WTC11 (cell line): ENCODE measurements around the gene ETNK2. TPM values are rescaled to one million over a fixed set of nuclear protein-coding genes. Genes with fewer than 3 reads are reported as not detected.

Source experiments
- ATAC-seq: fragments of 200-7000 bp; cut with Tn5 transposase; 2 replicates; pipeline ENCODE4 v1.10.0; 2021; ENCODE audit warnings: mild to moderate bottlenecking, moderate library complexity
- CTCF ChIA-PET: fragments of 300-600 bp; sonication (Branson Sonifier 250); formaldehyde crosslinking; loops from one replicate; lab custom pipeline; 2021; ENCODE audit warnings: antibody characterized with exemption; lab: Charles Lee
- POLR2A ChIA-PET: fragments of 350-600 bp; sonication (Branson Sonifier 250); formaldehyde crosslinking; loops from one replicate; lab custom pipeline; 2021; ENCODE audit warnings: antibody characterized with exemption; lab: Charles Lee
- DNase-seq: peaks from one replicate; pipeline ENCODE4 v3.0.0; 2021; ENCODE audit warnings: low spot score
- H3K27ac Mint-ChIP-seq: 2 replicates; pipeline ENCODE4 v1.8.0; 2021; ENCODE audit warnings: mixed read lengths
- H3K27me3 Mint-ChIP-seq: 2 replicates; pipeline ENCODE4 v1.8.0; 2021; ENCODE audit warnings: low read depth, mild to moderate bottlenecking, moderate library complexity, mixed read lengths
- H3K36me3 Mint-ChIP-seq: 2 replicates; pipeline ENCODE4 v1.8.0; 2021; ENCODE audit warnings: mixed read lengths
- H3K4me1 Mint-ChIP-seq: 2 replicates; pipeline ENCODE4 v1.8.0; 2022; ENCODE audit warnings: mixed read lengths
- H3K4me3 Mint-ChIP-seq: 2 replicates; pipeline ENCODE4 v1.8.0; 2021; ENCODE audit warnings: mild to moderate bottlenecking, moderate library complexity, mixed read lengths
- H3K9me3 Mint-ChIP-seq: 2 replicates; pipeline ENCODE4 v1.8.0; 2021; ENCODE audit warnings: mixed read lengths
- CREM ChIP-seq: sonication (generic); formaldehyde crosslinking; IDR thresholded peaks from 2 replicates; pipeline ENCODE4 v1.8.1; 2022; ENCODE audit warnings: mild to moderate bottlenecking, missing genetic modification reagents, moderate library complexity
- JAZF1 ChIP-seq: fragments of 250-450 bp; sonication (Bioruptor Pico); IDR thresholded peaks from 2 replicates; pipeline ENCODE4 v1.9.0; 2021; ENCODE audit warnings: moderate library complexity, mild to moderate bottlenecking, inconsistent platforms
- MAX ChIP-seq: sonication (generic); formaldehyde crosslinking; IDR thresholded peaks from 2 replicates; pipeline ENCODE4 v1.8.0; 2022; ENCODE audit warnings: mild to moderate bottlenecking, missing genetic modification reagents
- NFATC4 ChIP-seq: fragments of 250-450 bp; sonication (Bioruptor Pico); IDR thresholded peaks from 2 replicates; pipeline ENCODE4 v1.9.0; 2021; ENCODE audit warnings: mild to moderate bottlenecking
- NFE2L1 ChIP-seq: sonication (generic); formaldehyde crosslinking; IDR thresholded peaks from 2 replicates; pipeline ENCODE4 v1.8.1; 2023; ENCODE audit warnings: missing genetic modification reagents
- NR3C1 ChIP-seq: sonication (generic); formaldehyde crosslinking; conservative IDR thresholded peaks from 2 replicates; pipeline ENCODE4 v1.8.1; 2023; ENCODE audit warnings: low read depth, mild to moderate bottlenecking, missing genetic modification reagents
- SOX15 ChIP-seq: fragments of 250-450 bp; sonication (Bioruptor Pico); IDR thresholded peaks from 2 replicates; pipeline ENCODE4 v1.9.0; 2021; ENCODE audit warnings: mild to moderate bottlenecking
- SP1 ChIP-seq: sonication (generic); formaldehyde crosslinking; conservative IDR thresholded peaks from 2 replicates; pipeline ENCODE4 v1.8.1; 2022; ENCODE audit warnings: missing genetic modification reagents
- ZMAT4 ChIP-seq: fragments of 250-450 bp; sonication (Bioruptor Pico); IDR thresholded peaks from 2 replicates; pipeline ENCODE4 v1.9.0; 2021; ENCODE audit warnings: mild to moderate bottlenecking
- ZNF232 ChIP-seq: sonication (generic); formaldehyde crosslinking; IDR thresholded peaks from 2 replicates; pipeline ENCODE4 v1.8.0; 2022; ENCODE audit warnings: mild to moderate bottlenecking, missing genetic modification reagents
- ZNF281 ChIP-seq: sonication (generic); formaldehyde crosslinking; IDR thresholded peaks from 2 replicates; pipeline ENCODE4 v1.8.0; 2023; ENCODE audit warnings: mild to moderate bottlenecking, missing genetic modification reagents
- ZNF317 ChIP-seq: sonication (generic); formaldehyde crosslinking; IDR thresholded peaks from 2 replicates; pipeline ENCODE4 v1.8.1; 2023; ENCODE audit warnings: low read depth, mild to moderate bottlenecking, moderate library complexity, missing genetic modification reagents, borderline replicate concordance
- ZNF396 ChIP-seq: fragments of 250-450 bp; sonication (Bioruptor Pico); IDR thresholded peaks from 2 replicates; pipeline ENCODE4 v1.8.0; 2021; ENCODE audit warnings: mild to moderate bottlenecking, moderate library complexity, borderline replicate concordance
- total RNA-seq: library from RNA; stranded (reverse); gene quantifications from 3 replicates; pipeline ENCODE4 v1.2.3, GENCODE V29; 2021
- TF ChIP-seq, protein P1 (sequence below): fragments of 250-450 bp; sonication (Bioruptor Pico); IDR thresholded peaks from 2 replicates; pipeline ENCODE4 v2.1.2; 2022; ENCODE audit warnings: mild to moderate bottlenecking, moderate library complexity
- TF ChIP-seq, protein P2 (sequence below): sonication (generic); formaldehyde crosslinking; IDR thresholded peaks from 2 replicates; pipeline ENCODE4 v1.8.1; 2022; ENCODE audit warnings: mild to moderate bottlenecking, missing genetic modification reagents, moderate library complexity, borderline replicate concordance
- TF ChIP-seq, protein P3 (sequence below): sonication (generic); formaldehyde crosslinking; IDR thresholded peaks from 2 replicates; pipeline ENCODE4 v1.8.1; 2022; ENCODE audit warnings: missing genetic modification reagents, borderline replicate concordance
- TF ChIP-seq, protein P4 (sequence below): sonication (generic); formaldehyde crosslinking; conservative IDR thresholded peaks from 2 replicates; pipeline ENCODE4 v1.8.1; 2023; ENCODE audit warnings: mild to moderate bottlenecking, low read depth, missing genetic modification reagents, moderate library complexity
- TF ChIP-seq, protein P5 (sequence below): fragments of 200-600 bp; IDR thresholded peaks from 2 replicates; pipeline ENCODE4 v1.8.0; 2022; ENCODE audit warnings: antibody characterized with exemption

Gene ETNK2
- total RNA-seq, 1 experiment from 2014 or later, result 19.7 TPM

GRCh38 chr1:204130981-204131892, 20.6 kb downstream of the ETNK2 start:
- ATAC-seq, result peak; percentile 3; the same call in 1 of the 2 replicates
- peak overlapping the region; percentile 78 for H3K27ac Mint-ChIP-seq
- POLR2A ChIA-PET, result no interaction called here
- H3K4me1 Mint-ChIP-seq, result peaks cover 44% of the 10 kb centered on the region
- TF ChIP-seq NFATC4 (CRISPR knock-in tag) (no peak), ZNF281 (CRISPR knock-in tag) (no peak), NFE2L1 (CRISPR knock-in tag) (no peak), SOX15 (CRISPR knock-in tag) (no peak), SP1 (CRISPR knock-in tag) (no peak), CREM (no peak), ZNF396 (CRISPR knock-in tag) (no peak), MAX (CRISPR knock-in tag) (no peak), NR3C1 (CRISPR knock-in tag) (no peak), ZNF232 (no peak), ZNF317 (CRISPR knock-in tag) (no peak), ZMAT4 (CRISPR knock-in tag) (no peak), JAZF1 (CRISPR knock-in tag) (no peak)
- TF ChIP-seq, protein P1, sequence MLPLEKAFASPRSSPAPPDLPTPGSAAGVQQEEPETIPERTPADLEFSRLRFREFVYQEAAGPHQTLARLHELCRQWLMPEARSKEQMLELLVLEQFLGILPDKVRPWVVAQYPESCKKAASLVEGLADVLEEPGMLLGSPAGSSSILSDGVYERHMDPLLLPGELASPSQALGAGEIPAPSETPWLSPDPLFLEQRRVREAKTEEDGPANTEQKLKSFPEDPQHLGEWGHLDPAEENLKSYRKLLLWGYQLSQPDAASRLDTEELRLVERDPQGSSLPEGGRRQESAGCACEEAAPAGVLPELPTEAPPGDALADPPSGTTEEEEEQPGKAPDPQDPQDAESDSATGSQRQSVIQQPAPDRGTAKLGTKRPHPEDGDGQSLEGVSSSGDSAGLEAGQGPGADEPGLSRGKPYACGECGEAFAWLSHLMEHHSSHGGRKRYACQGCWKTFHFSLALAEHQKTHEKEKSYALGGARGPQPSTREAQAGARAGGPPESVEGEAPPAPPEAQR (CRISPR knock-in tag), result no peak
- TF ChIP-seq, protein P2, sequence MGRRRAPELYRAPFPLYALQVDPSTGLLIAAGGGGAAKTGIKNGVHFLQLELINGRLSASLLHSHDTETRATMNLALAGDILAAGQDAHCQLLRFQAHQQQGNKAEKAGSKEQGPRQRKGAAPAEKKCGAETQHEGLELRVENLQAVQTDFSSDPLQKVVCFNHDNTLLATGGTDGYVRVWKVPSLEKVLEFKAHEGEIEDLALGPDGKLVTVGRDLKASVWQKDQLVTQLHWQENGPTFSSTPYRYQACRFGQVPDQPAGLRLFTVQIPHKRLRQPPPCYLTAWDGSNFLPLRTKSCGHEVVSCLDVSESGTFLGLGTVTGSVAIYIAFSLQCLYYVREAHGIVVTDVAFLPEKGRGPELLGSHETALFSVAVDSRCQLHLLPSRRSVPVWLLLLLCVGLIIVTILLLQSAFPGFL (CRISPR knock-in tag), result no peak
- TF ChIP-seq, protein P3, sequence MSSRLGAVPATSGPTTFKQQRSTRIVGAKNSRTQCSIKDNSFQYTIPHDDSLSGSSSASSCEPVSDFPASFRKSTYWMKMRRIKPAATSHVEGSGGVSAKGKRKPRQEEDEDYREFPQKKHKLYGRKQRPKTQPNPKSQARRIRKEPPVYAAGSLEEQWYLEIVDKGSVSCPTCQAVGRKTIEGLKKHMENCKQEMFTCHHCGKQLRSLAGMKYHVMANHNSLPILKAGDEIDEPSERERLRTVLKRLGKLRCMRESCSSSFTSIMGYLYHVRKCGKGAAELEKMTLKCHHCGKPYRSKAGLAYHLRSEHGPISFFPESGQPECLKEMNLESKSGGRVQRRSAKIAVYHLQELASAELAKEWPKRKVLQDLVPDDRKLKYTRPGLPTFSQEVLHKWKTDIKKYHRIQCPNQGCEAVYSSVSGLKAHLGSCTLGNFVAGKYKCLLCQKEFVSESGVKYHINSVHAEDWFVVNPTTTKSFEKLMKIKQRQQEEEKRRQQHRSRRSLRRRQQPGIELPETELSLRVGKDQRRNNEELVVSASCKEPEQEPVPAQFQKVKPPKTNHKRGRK (CRISPR knock-in tag), result no peak
- TF ChIP-seq, protein P4, sequence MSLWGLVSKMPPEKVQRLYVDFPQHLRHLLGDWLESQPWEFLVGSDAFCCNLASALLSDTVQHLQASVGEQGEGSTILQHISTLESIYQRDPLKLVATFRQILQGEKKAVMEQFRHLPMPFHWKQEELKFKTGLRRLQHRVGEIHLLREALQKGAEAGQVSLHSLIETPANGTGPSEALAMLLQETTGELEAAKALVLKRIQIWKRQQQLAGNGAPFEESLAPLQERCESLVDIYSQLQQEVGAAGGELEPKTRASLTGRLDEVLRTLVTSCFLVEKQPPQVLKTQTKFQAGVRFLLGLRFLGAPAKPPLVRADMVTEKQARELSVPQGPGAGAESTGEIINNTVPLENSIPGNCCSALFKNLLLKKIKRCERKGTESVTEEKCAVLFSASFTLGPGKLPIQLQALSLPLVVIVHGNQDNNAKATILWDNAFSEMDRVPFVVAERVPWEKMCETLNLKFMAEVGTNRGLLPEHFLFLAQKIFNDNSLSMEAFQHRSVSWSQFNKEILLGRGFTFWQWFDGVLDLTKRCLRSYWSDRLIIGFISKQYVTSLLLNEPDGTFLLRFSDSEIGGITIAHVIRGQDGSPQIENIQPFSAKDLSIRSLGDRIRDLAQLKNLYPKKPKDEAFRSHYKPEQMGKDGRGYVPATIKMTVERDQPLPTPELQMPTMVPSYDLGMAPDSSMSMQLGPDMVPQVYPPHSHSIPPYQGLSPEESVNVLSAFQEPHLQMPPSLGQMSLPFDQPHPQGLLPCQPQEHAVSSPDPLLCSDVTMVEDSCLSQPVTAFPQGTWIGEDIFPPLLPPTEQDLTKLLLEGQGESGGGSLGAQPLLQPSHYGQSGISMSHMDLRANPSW, result no peak
- TF ChIP-seq, protein P5, sequence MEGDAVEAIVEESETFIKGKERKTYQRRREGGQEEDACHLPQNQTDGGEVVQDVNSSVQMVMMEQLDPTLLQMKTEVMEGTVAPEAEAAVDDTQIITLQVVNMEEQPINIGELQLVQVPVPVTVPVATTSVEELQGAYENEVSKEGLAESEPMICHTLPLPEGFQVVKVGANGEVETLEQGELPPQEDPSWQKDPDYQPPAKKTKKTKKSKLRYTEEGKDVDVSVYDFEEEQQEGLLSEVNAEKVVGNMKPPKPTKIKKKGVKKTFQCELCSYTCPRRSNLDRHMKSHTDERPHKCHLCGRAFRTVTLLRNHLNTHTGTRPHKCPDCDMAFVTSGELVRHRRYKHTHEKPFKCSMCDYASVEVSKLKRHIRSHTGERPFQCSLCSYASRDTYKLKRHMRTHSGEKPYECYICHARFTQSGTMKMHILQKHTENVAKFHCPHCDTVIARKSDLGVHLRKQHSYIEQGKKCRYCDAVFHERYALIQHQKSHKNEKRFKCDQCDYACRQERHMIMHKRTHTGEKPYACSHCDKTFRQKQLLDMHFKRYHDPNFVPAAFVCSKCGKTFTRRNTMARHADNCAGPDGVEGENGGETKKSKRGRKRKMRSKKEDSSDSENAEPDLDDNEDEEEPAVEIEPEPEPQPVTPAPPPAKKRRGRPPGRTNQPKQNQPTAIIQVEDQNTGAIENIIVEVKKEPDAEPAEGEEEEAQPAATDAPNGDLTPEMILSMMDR, result no peak
- TF ChIP-seq, all 79 proteins: peak for 0
- DNase-seq, result no peak
- H3K4me3 Mint-ChIP-seq, result no peak overlapping the region
- CTCF ChIA-PET, result interaction anchor here (0.5 to 7.4 kb wide), 8 partner anchors 8 to 268 kb away, joined by 3 to 183 read pairs (median 4); no protein-coding TSS in a partner anchor
- peaks cover 11% of the 10 kb centered on the region for H3K36me3 Mint-ChIP-seq
- H3K27me3 Mint-ChIP-seq, result no peaks in the 10 kb centered on the region; the same call in 1 of the 2 replicates
- no peaks in the 10 kb centered on the region for H3K9me3 Mint-ChIP-seq
